Effector memory CD4-positive, alpha-beta T cell (primary cell): ENCODE data around the gene ZNF280C.

Source experiments
- DNase-seq, 3 donors: peaks; one replicate each; pipeline ENCODE4 v3.0.0-alpha.2; 2020
- H3K27ac ChIP-seq: 2 replicates; pipeline ENCODE4 v1.7.0; 2013; ENCODE audit warnings: mild to moderate bottlenecking, low read length, moderate library complexity; ENCODE audit not compliant: insufficient read depth, poor library complexity, severe bottlenecking
- H3K27me3 ChIP-seq: replicated peaks from 2 replicates; pipeline ENCODE4 v1.7.0; 2013; ENCODE audit warnings: mild to moderate bottlenecking, low read length; ENCODE audit not compliant: insufficient read depth, control insufficient read depth, poor library complexity, severe bottlenecking
- H3K36me3 ChIP-seq: 2 replicates; pipeline ENCODE4 v1.7.0; 2013; ENCODE audit warnings: mild to moderate bottlenecking, low read length, moderate library complexity; ENCODE audit not compliant: control insufficient read depth, insufficient read depth
- H3K4me1 ChIP-seq: 2 replicates; pipeline ENCODE4 v1.7.0; 2013; ENCODE audit warnings: low read length, mild to moderate bottlenecking; ENCODE audit not compliant: control insufficient read depth, insufficient read depth, poor library complexity, severe bottlenecking
- H3K4me3 ChIP-seq: 2 replicates; pipeline ENCODE4 v1.7.0; 2013; ENCODE audit warnings: low read length, low read depth, mild to moderate bottlenecking; ENCODE audit not compliant: insufficient read depth, poor library complexity, severe bottlenecking
- H3K9me3 ChIP-seq: 2 replicates; pipeline ENCODE4 v1.7.0; 2013; ENCODE audit warnings: mild to moderate bottlenecking, low read length, moderate library complexity; ENCODE audit not compliant: control insufficient read depth

The ZNF280C gene

DNA sequence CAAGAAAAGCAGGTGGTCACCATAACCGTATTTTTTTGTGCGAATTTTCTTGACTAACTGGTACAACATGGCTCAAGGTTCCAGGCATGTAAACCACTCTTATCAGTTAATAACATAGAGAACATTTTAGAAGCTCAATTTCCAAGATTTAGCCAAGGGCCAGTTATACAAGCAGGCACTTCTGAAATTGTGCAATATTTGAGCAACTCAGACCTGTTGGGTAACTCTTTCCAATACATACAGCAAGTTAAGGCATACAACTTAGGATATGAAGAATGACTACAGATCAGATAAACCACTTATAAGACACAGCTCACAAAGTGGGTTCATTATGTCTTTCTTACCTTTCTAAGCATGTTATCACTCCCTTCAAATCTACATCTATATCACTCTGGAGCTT lies 43.9 kb downstream of the ZNF280C start:
- H3K36me3 ChIP-seq, result no peaks in the 10 kb centered on the region
- H3K27ac ChIP-seq, result no peak overlapping the region
- H3K4me1 ChIP-seq, result no peaks in the 10 kb centered on the region
- H3K27me3 ChIP-seq, result no peaks in the 10 kb centered on the region
- no peak for DNase-seq
- H3K4me3 ChIP-seq, result no peak overlapping the region
- H3K9me3 ChIP-seq, result no peaks in the 10 kb centered on the region

DNA sequence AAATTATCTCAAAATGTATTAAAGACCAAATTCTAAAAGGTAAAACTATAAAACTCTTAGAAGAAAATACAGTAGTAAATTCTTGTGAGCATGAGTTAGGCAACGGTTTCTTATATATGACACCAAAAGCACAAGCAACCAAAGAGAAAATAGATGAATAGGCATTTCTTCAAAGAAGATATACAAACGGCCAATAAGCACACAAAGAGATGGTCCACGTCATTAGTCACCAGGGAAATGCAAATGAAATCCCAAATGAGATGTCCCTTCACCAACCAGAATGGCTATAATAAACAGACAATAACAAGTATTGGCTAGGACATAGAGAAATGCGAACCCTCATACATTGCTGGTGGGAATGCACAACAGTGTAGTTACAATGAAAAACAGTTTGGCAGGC lies 52.4 kb downstream of the ZNF280C start:
- DNase-seq, result no peak

DNA sequence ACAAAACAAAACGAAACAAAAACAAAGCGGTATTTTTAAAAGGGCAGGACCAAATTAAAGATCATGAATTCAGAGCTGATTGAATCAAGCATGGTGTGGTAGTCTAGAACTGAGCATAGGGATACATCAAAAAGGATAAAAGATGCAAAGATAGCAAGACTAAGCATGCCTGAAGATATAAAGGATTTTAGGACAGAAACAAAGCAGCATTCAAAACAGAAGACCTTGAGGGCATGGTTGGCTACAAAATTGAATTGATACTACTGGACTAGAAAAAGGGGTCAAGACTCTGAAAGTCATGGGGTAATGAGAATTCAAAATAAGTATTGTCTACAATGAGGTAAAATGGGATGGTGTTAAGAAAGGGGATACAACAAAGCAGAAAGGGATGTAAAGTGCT lies 55.3 kb downstream of the ZNF280C start:
- Histone ChIP-seq H3K36me3 (peaks cover 7% of the 10 kb centered on the region), H3K4me1 (no peaks in the 10 kb centered on the region), H3K27me3 (no peaks in the 10 kb centered on the region), H3K4me3 (no peak overlapping the region), H3K27ac (no peak overlapping the region), H3K9me3 (no peaks in the 10 kb centered on the region)
- no peak for DNase-seq

More for the DNA sequence above, 52.4 kb downstream of the ZNF280C start:
- H3K4me1 ChIP-seq, result no peaks in the 10 kb centered on the region
- H3K9me3 ChIP-seq, result no peaks in the 10 kb centered on the region
- H3K36me3 ChIP-seq, result peaks cover 4% of the 10 kb centered on the region
- H3K4me3 ChIP-seq, result no peak overlapping the region
- no peak overlapping the region for H3K27ac ChIP-seq
- no peaks in the 10 kb centered on the region for H3K27me3 ChIP-seq

DNA sequence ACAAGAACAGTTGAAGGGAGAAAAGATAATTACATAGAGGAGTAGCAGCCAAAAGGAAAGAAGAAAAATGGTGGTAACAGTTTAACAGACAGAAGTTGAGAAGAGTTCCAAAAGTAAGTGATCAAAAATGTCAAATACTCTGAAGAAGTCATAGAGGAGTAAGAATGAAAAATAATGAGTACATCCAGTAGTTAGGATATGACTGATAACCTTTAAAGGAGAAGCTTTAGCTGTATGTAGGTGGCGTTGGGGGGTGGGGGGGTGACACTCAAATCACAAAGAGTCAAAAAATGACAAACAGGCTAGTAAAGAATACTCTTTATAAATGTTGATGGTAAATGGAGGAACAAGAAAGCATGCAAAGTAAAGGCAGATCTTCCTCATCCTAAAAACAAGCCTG lies 56.3 kb downstream of the ZNF280C start:
- Histone ChIP-seq H3K4me3 (no peak overlapping the region), H3K4me1 (no peaks in the 10 kb centered on the region), H3K36me3 (peaks cover 7% of the 10 kb centered on the region), H3K9me3 (no peaks in the 10 kb centered on the region), H3K27ac (no peak overlapping the region), H3K27me3 (no peaks in the 10 kb centered on the region)
- DNase-seq, result no peak

DNA sequence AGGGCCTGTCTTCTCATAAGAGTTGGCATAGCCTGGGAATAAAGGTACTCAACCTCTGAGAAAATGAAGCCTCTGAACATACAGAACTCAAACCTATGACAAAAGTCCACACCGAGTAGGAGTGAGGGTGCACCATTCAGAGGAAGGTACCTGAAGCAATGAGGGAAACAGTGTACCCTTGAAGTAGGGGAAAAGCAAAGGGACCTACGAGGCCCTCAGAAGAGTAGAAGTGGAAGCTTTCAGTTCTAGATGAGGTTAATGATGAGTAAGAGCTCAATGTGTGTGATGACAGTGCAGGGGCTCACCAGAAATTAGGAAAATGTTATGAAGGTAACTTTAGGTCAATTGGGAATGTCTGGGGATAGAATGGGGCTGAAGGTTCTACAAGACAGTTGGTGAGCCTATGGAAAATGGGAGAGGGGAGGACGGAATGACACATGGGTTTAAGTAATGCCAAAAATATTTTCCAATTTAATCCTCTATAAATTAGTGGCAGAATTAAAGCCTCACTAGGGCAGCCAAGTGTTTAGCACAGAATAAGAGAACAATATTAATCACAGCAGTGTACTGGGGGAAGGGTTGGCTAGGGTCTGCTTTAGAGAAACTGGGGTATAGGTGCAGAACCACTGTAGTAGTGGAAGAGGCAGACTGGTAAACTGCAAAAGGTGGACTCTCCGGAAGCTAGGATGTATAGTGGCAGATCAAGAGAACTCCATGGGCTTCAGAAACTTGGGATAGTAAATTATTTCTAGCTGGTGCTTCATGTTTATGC lies 57.1 kb downstream of the ZNF280C start:
- H3K27ac ChIP-seq, result no peak overlapping the region
- DNase-seq, result no peak
- no peaks in the 10 kb centered on the region for H3K4me1 ChIP-seq
- no peaks in the 10 kb centered on the region for H3K27me3 ChIP-seq
- peaks cover 7% of the 10 kb centered on the region for H3K36me3 ChIP-seq
- H3K4me3 ChIP-seq, result no peak overlapping the region
- no peaks in the 10 kb centered on the region for H3K9me3 ChIP-seq

DNA sequence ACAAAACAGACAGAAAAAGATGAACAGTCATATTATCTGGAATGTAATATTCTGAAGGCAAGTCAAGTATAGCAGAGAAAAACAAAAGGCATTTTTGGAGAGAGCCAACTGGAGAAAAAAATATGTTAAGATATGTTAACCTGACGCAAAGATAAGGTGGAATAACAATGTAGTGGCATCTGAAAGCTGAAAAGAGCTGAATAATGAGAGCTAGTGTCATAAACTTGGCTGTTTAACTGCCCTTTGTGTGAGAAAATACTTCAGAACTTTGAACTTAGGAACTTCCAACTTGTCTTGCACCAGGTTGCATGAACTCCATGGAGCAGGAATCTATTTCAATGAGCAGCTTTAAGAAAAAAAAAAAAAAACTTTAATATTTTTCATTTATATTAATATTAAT lies 64.1 kb downstream of the ZNF280C start:
- no peak overlapping the region for H3K27ac ChIP-seq
- no peak for DNase-seq
- H3K27me3 ChIP-seq, result no peaks in the 10 kb centered on the region

DNA sequence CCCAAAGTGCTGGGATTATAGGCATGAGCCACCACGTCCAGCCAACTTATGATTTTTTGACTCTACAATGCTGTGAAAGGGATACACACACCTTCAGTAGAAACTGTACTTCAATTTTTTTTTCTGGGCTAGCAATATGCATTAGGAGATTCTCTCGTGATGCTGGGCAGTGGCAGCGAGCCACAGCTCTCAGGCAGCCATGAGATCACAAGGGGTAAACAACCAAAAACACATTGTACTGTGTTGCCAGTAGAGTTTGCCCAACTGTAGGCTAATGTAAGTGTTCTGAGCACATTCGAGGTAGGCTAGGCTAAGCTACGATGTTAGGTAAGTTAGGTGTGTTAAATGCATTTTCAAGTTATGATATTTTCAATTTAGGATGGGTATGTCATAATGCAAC lies 71.2 kb downstream of the ZNF280C start:
- DNase-seq, result no peak
- Histone ChIP-seq H3K27ac (no peak overlapping the region), H3K9me3 (no peaks in the 10 kb centered on the region), H3K27me3 (no peaks in the 10 kb centered on the region), H3K4me3 (no peak overlapping the region), H3K36me3 (no peaks in the 10 kb centered on the region), H3K4me1 (no peaks in the 10 kb centered on the region)

More for the DNA sequence above, 64.1 kb downstream of the ZNF280C start:
- no peaks in the 10 kb centered on the region for H3K9me3 ChIP-seq
- H3K4me1 ChIP-seq, result no peaks in the 10 kb centered on the region
- no peaks in the 10 kb centered on the region for H3K36me3 ChIP-seq
- H3K4me3 ChIP-seq, result no peak overlapping the region

DNA sequence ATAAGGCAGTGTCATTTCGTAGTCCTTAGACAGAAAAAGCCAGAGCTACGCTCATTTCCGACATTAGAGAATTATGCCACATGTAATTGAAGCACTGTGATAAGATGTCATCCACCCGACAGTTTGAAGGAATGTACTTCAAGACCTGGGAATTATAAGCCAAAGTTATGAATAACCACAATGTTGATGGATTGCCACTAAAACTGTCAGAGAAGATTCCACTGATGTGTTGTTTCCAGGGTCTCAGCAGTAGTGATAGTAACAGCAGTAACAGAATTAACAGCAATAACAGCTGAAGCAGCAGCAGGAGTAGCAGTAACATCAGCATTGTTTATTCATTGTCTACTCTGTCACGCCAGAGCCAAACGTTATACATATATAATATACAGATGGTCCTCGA lies 72.2 kb downstream of the ZNF280C start:
- no peaks in the 10 kb centered on the region for H3K9me3 ChIP-seq

DNA sequence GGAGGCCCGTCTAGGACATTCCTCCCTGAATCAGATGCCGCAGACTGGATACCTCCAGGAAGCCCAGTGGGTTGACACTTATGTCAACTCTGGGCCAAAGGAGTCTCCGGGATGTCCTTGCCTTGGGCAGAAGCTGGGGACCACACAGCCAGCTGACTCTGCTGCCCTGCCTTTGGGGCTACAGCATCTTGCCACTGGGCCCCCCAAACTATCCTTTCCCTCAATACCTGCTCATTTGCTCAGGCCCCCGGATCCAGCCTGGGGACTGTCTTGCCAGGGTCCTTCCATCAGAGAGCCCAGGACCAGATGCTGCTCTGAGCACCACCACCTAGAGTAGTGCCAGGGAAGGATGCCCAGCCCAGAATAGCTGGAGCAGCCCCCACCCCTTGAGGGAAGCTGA lies 77.9 kb downstream of the ZNF280C start:
- no peak overlapping the region for H3K27ac ChIP-seq
- no peak overlapping the region for H3K4me3 ChIP-seq
- H3K27me3 ChIP-seq, result no peaks in the 10 kb centered on the region
- no peaks in the 10 kb centered on the region for H3K4me1 ChIP-seq
- no peaks in the 10 kb centered on the region for H3K9me3 ChIP-seq
- H3K36me3 ChIP-seq, result no peaks in the 10 kb centered on the region
- DNase-seq, result no peak

More for the DNA sequence above, 72.2 kb downstream of the ZNF280C start:
- H3K36me3 ChIP-seq, result no peaks in the 10 kb centered on the region
- H3K4me1 ChIP-seq, result no peaks in the 10 kb centered on the region
- H3K4me3 ChIP-seq, result no peak overlapping the region
- H3K27me3 ChIP-seq, result no peaks in the 10 kb centered on the region
- DNase-seq, result no peak
- no peak overlapping the region for H3K27ac ChIP-seq

DNA sequence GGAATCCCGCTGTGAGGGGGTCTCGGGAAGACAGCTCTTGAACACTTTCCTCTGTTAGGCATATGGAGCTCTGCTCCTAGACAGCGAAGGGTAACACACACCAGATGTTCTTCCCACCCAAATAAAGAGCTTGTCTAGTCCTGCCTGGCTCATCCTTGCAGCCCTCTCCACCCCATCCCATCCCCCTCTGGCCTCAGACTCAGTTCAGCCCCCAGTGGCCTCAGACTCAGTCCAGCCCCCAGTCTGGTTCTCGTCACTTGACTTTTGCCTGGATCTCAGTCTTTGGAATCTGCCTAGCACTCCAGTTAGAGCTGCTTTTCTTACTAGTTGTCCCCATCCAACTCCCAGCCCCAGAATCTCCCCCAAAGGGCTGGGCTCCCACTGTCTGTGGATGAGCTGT lies 82.0 kb downstream of the ZNF280C start:
- no peak overlapping the region for H3K4me3 ChIP-seq

More for the DNA sequence above, 82.0 kb downstream of the ZNF280C start:
- no peaks in the 10 kb centered on the region for H3K4me1 ChIP-seq
- no peaks in the 10 kb centered on the region for H3K9me3 ChIP-seq
- H3K27me3 ChIP-seq, result no peaks in the 10 kb centered on the region
- no peak for DNase-seq
- H3K27ac ChIP-seq, result no peak overlapping the region
- H3K36me3 ChIP-seq, result no peaks in the 10 kb centered on the region
